DOHH2 (cell line): ENCODE results near the gene BRAF.
"Not testable (repeated sequence)": the region's sequence is repeated elsewhere in the genome, so short reads cannot be mapped to it uniquely, and the experiment has no call there.

Experiments used
- H3F3A ChIP-seq: fragments of 200-600 bp; sonication (generic), shearing (Covaris generic); 2 replicates; pipeline ENCODE4 v1.6.0; 2016; ENCODE audit warnings: antibody characterized with exemption, mild to moderate bottlenecking; ENCODE audit not compliant: control insufficient read depth, insufficient read depth
- H3K27ac ChIP-seq: fragments of 200-600 bp; sonication (generic); 2 replicates; pipeline ENCODE4 v1.5.1; 2014; ENCODE audit warnings: low read depth, mild to moderate bottlenecking, low read length, moderate library complexity
- H3K27me3 ChIP-seq: fragments of 200-600 bp; sonication (generic); 2 replicates; pipeline ENCODE4 v1.6.1; 2014; ENCODE audit warnings: mild to moderate bottlenecking, low read length, mixed read lengths; ENCODE audit not compliant: control insufficient read depth
- H3K36me3 ChIP-seq: fragments of 200-600 bp; sonication (generic); 2 replicates; pipeline ENCODE4 v1.6.1; 2014; ENCODE audit warnings: mild to moderate bottlenecking, low read length, moderate library complexity, mixed read lengths; ENCODE audit not compliant: control insufficient read depth
- H3K4me1 ChIP-seq: fragments of 200-600 bp; sonication (generic); 2 replicates; pipeline ENCODE4 v1.6.1; 2014; ENCODE audit warnings: mild to moderate bottlenecking, low read length, mixed read lengths; ENCODE audit not compliant: control insufficient read depth
- H3K4me2 ChIP-seq: fragments of 200-600 bp; sonication (generic); 2 replicates; pipeline ENCODE4 v1.6.0; 2014; ENCODE audit warnings: mild to moderate bottlenecking, low read length, moderate library complexity
- H3K4me3 ChIP-seq: fragments of 200-600 bp; sonication (generic); 2 replicates; pipeline ENCODE4 v1.5.1; 2014; ENCODE audit warnings: mild to moderate bottlenecking, low read length, mixed read lengths
- H3K79me2 ChIP-seq: fragments of 200-600 bp; sonication (generic); 2 replicates; pipeline ENCODE4 v1.6.1; 2014; ENCODE audit warnings: mild to moderate bottlenecking, low read length, mixed read lengths; ENCODE audit not compliant: control insufficient read depth
- H3K9me2 ChIP-seq: fragments of 200-600 bp; sonication (generic); replicated peaks from 2 replicates; pipeline ENCODE4 v1.6.1; 2014; ENCODE audit warnings: mild to moderate bottlenecking, low read length, mixed read lengths; ENCODE audit not compliant: control insufficient read depth
- H3K9me3 ChIP-seq: fragments of 200-600 bp; sonication (generic); 2 replicates; pipeline ENCODE4 v1.6.1; 2014; ENCODE audit warnings: antibody characterized with exemption, low read length, mixed read lengths; ENCODE audit not compliant: control insufficient read depth, insufficient read depth
- H4K20me1 ChIP-seq: fragments of 200-600 bp; sonication (generic); 2 replicates; pipeline ENCODE4 v1.6.0; 2014; ENCODE audit warnings: low read depth, mild to moderate bottlenecking, antibody characterized with exemption, low read length, moderate library complexity; ENCODE audit not compliant: control insufficient read depth, insufficient read depth
- EZH2phosphoT487 ChIP-seq: fragments of 200-600 bp; sonication (generic); IDR thresholded peaks from 2 replicates; pipeline ENCODE4 v1.6.1; 2017; ENCODE audit warnings: borderline replicate concordance, mild to moderate bottlenecking, antibody characterized with exemption, low read length, moderate library complexity, mixed read lengths
- TF ChIP-seq, protein P1 (sequence below): fragments of 200-600 bp; sonication (generic); IDR thresholded peaks from one replicate; pipeline ENCODE4 v1.5.1; 2014; ENCODE audit warnings: antibody characterized with exemption, mild to moderate bottlenecking, low read depth, low read length; ENCODE audit not compliant: poor library complexity, severe bottlenecking

The BRAF gene

GRCh38 chr7:140671966-140672365 is 252.8 kb downstream of the BRAF start:
- H3K4me3 ChIP-seq: peak overlapping the region; percentile 66
- H4K20me1 ChIP-seq: no peaks in the 10 kb centered on the region
- TF ChIP-seq EZH2phosphoT487: no peak
- TF ChIP-seq, protein P1, sequence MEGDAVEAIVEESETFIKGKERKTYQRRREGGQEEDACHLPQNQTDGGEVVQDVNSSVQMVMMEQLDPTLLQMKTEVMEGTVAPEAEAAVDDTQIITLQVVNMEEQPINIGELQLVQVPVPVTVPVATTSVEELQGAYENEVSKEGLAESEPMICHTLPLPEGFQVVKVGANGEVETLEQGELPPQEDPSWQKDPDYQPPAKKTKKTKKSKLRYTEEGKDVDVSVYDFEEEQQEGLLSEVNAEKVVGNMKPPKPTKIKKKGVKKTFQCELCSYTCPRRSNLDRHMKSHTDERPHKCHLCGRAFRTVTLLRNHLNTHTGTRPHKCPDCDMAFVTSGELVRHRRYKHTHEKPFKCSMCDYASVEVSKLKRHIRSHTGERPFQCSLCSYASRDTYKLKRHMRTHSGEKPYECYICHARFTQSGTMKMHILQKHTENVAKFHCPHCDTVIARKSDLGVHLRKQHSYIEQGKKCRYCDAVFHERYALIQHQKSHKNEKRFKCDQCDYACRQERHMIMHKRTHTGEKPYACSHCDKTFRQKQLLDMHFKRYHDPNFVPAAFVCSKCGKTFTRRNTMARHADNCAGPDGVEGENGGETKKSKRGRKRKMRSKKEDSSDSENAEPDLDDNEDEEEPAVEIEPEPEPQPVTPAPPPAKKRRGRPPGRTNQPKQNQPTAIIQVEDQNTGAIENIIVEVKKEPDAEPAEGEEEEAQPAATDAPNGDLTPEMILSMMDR: no peak

GRCh38 chr7:140670343-140670935 is 254.3 kb downstream of the BRAF start:
- TF ChIP-seq, protein P1: no peak
- no peak for TF ChIP-seq EZH2phosphoT487
- peaks cover 21% of the 10 kb centered on the region for H3F3A ChIP-seq
- H3K4me1 ChIP-seq: peaks cover 28% of the 10 kb centered on the region
- no peak overlapping the region for H3K4me3 ChIP-seq
- no peaks in the 10 kb centered on the region for H3K9me2 ChIP-seq
- H3K36me3 ChIP-seq: peaks cover 11% of the 10 kb centered on the region
- H3K27me3 ChIP-seq: no peaks in the 10 kb centered on the region
- no peak overlapping the region for H3K27ac ChIP-seq
- no peaks in the 10 kb centered on the region for H3K9me3 ChIP-seq
- H3K79me2 ChIP-seq: peaks cover 25% of the 10 kb centered on the region
- H4K20me1 ChIP-seq: no peaks in the 10 kb centered on the region
- H3K4me2 ChIP-seq: no peak overlapping the region

More at GRCh38 chr7:140671966-140672365, 252.8 kb downstream of the BRAF start:
- Histone ChIP-seq H3K9me3 (no peaks in the 10 kb centered on the region), H3K9me2 (no peaks in the 10 kb centered on the region), H3K79me2 (peaks cover 38% of the 10 kb centered on the region), H3K4me2 (peak overlapping the region; percentile 69), H3K27me3 (no peaks in the 10 kb centered on the region), H3F3A (peaks cover 33% of the 10 kb centered on the region), H3K4me1 (peaks cover 43% of the 10 kb centered on the region), H3K36me3 (peaks cover 23% of the 10 kb centered on the region), H3K27ac (peak overlapping the region; percentile 51; the same call in 1 of the 2 replicates)

DNA sequence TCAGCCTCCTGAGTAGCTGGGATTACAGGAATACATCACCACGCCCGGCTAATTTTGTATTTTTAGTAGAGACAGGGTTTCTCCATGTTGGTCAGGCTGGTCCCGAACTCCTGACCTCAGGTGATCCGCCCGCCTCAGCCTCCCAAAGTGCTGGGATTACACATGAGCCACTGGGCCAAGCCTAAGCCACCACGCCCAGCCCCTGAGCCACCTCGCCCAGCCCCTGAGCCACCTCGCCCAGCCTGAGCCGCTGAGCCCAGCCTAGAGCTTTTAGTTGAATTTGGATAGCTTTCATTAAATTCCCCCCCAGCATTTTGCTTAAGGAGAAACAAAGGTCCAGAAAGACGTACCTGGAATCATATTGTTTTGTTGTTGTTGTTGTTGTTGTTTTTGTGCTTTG is 254.9 kb downstream of the BRAF start:
- H3K9me2 ChIP-seq, H3K9me3 ChIP-seq, H3K4me2 ChIP-seq, H3K27ac ChIP-seq, H3K4me3 ChIP-seq, H3K27me3 ChIP-seq, H4K20me1 ChIP-seq: not testable (repeated sequence)
- peaks cover 17% of the 10 kb centered on the region for H3F3A ChIP-seq
- H3K36me3 ChIP-seq: peaks cover 10% of the 10 kb centered on the region
- peaks cover 19% of the 10 kb centered on the region for H3K79me2 ChIP-seq
- H3K4me1 ChIP-seq: peaks cover 22% of the 10 kb centered on the region

DNA sequence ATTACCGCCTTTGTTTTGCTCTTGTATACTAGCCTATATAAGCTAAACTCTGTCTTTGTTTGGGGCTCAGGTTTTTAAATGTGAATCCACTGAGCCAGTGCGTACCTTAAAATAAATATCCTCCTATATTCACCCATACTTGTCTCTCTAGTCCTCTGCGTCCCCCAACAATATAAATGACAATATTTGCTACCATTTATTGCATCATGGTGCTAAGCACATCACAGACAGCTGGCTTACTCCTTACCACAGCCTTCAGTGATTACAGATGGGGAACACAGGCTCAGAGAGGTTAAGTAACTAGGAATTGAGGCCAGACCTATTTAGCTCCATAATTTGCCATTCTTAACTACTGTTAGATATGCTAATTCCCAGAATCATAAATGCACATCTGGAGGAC is 255.4 kb downstream of the BRAF start:
- H3K36me3 ChIP-seq: peaks cover 7% of the 10 kb centered on the region
- H3K79me2 ChIP-seq: peaks cover 14% of the 10 kb centered on the region
- no peaks in the 10 kb centered on the region for H3K9me2 ChIP-seq
- no peaks in the 10 kb centered on the region for H3K9me3 ChIP-seq
- no peak overlapping the region for H3K27ac ChIP-seq
- TF ChIP-seq, protein P1: no peak
- TF ChIP-seq EZH2phosphoT487: no peak
- H3K4me1 ChIP-seq: peaks cover 17% of the 10 kb centered on the region
- H4K20me1 ChIP-seq: no peaks in the 10 kb centered on the region
- no peak overlapping the region for H3K4me3 ChIP-seq
- peaks cover 12% of the 10 kb centered on the region for H3F3A ChIP-seq
- H3K4me2 ChIP-seq: no peak overlapping the region
- H3K27me3 ChIP-seq: no peaks in the 10 kb centered on the region
